ENCODE results near the gene VSIR. TPM values are rescaled to one million over a fixed set of nuclear protein-coding genes. Genes with fewer than 3 reads are reported as not detected.

Gene VSIR
- total RNA-seq, 6 experiments from 2014 or later = 6.1 to 17.1 (median 10.1) TPM

GRCh38 chr10:71737834-71738197 lies 35.5 kb downstream of the VSIR start:
- no peaks in the 10 kb centered on the region for H3K27me3 ChIP-seq
- H3K4me1 ChIP-seq = no peaks in the 10 kb centered on the region
- WGBS (ENCODE audit: insufficient coverage, low coverage, low lambda C conversion rate, missing lambda C conversion rate) = 58% methylated on average over 3 of the region's 3 CpGs
- DNase-seq (no peak), ATAC-seq (no peak)
- H3K4me3 ChIP-seq = no peak overlapping the region
- H3K27ac ChIP-seq = no peak overlapping the region
- no peaks in the 10 kb centered on the region for H3K36me3 ChIP-seq
- no peaks in the 10 kb centered on the region for H3K9me3 ChIP-seq
- intact Hi-C loops (cut with DNase I) = no loop called here
- no peak for TF ChIP-seq CTCF (IDR thresholded peaks at IDR 0.05)
- no peak for TF ChIP-seq POLR2A (IDR thresholded peaks at IDR 0.05)

- intact Hi-C loops (cut with DNase I) = no loop called here
- Histone ChIP-seq H3K27ac (no peak overlapping the region), H3K4me3 (no peak overlapping the region), H3K9me3 (no peaks in the 10 kb centered on the region), H3K27me3 (no peaks in the 10 kb centered on the region), H3K36me3 (no peaks in the 10 kb centered on the region), H3K4me1 (no peaks in the 10 kb centered on the region)
- WGBS (ENCODE audit: insufficient coverage, low coverage, low lambda C conversion rate, missing lambda C conversion rate) = 71% methylated on average over 9 of the region's 12 CpGs
- DNase-seq = peak in 1 of 3 donors; percentile 48
- ATAC-seq = peak in 2 of 4 donors; percentile 17 to 63
- TF ChIP-seq CTCF (IDR thresholded peaks at IDR 0.05) (no peak), POLR2A (IDR thresholded peaks at IDR 0.05) (no peak)
Measured at GRCh38 chr10:71737001-71737833, 36.1 kb downstream of the VSIR start.

GRCh38 chr10:71736570-71736952 lies 36.8 kb downstream of the VSIR start:
- Histone ChIP-seq H3K36me3 (no peaks in the 10 kb centered on the region), H3K27ac (peak overlapping the region in 1 of 3 donors; percentile 13), H3K27me3 (no peaks in the 10 kb centered on the region), H3K4me1 (no peaks in the 10 kb centered on the region), H3K4me3 (no peak overlapping the region), H3K9me3 (no peaks in the 10 kb centered on the region)
- DNase-seq = no peak
- 77% methylated on average over 2 of the region's 2 CpGs for WGBS (ENCODE audit: insufficient coverage, low coverage, low lambda C conversion rate, missing lambda C conversion rate)
- intact Hi-C loops (cut with DNase I) = no loop called here
- ATAC-seq = no peak
- no peak for TF ChIP-seq CTCF (IDR thresholded peaks at IDR 0.05)
- no peak for TF ChIP-seq POLR2A (IDR thresholded peaks at IDR 0.05)

GRCh38 chr10:71735709-71736569 lies 37.4 kb downstream of the VSIR start:
- Histone ChIP-seq H3K36me3 (no peaks in the 10 kb centered on the region), H3K4me1 (no peaks in the 10 kb centered on the region), H3K9me3 (no peaks in the 10 kb centered on the region), H3K27ac (peak overlapping the region in 1 of 3 donors; percentile 13), H3K4me3 (no peak overlapping the region), H3K27me3 (no peaks in the 10 kb centered on the region)
- DNase-seq = peak in 1 of 3 donors; percentile 57
- 59% methylated on average over 3 of the region's 16 CpGs for WGBS (ENCODE audit: insufficient coverage, low coverage, low lambda C conversion rate, missing lambda C conversion rate)
- TF ChIP-seq POLR2A (IDR thresholded peaks at IDR 0.05) = no peak
- no peak for TF ChIP-seq CTCF (IDR thresholded peaks at IDR 0.05)
- ATAC-seq = peak in 3 of 4 donors; percentile 40 to 44 (median 41)
- intact Hi-C loops (cut with DNase I) = no loop called here

Data from right lobe of liver (tissue), 6 donors.